SK-N-MC (cell line): ENCODE results near the gene LEO1.
A peak's percentile ranks its signal among the peaks of the same experiment; 100 is the strongest.

Source experiments
- EZH2 ChIP-seq: fragments of 200-600 bp; sonication (generic); IDR thresholded peaks from one replicate; pipeline ENCODE4 v1.6.1; 2017; ENCODE audit warnings: antibody characterized with exemption
- FOXP2 ChIP-seq: optimal IDR thresholded peaks from 2 replicates; pipeline ENCODE3; 2011; ENCODE audit warnings: mild to moderate bottlenecking, moderate library complexity; ENCODE audit not compliant: insufficient read depth; ENCODE audit errors: extremely low read length, control extremely low read depth
- POLR2AphosphoS5 ChIP-seq: IDR thresholded peaks from 2 replicates; pipeline ENCODE4 v1.6.1; 2012; ENCODE audit warnings: mild to moderate bottlenecking, low read depth, low read length, borderline replicate concordance

GRCh38 chr15:51971375-51972133 is at the start of gene LEO1:
- TF ChIP-seq POLR2AphosphoS5 (peak; percentile 94), EZH2 (no peak), FOXP2 (no peak)
